ENCODE data around the gene VDR. TPM values are rescaled to one million over a fixed set of nuclear protein-coding genes. Genes with fewer than 3 reads are reported as not detected.

The VDR gene
- polyA plus RNA-seq, 3 donors = 6.0 to 14.8 (median 12.8) TPM

DNA sequence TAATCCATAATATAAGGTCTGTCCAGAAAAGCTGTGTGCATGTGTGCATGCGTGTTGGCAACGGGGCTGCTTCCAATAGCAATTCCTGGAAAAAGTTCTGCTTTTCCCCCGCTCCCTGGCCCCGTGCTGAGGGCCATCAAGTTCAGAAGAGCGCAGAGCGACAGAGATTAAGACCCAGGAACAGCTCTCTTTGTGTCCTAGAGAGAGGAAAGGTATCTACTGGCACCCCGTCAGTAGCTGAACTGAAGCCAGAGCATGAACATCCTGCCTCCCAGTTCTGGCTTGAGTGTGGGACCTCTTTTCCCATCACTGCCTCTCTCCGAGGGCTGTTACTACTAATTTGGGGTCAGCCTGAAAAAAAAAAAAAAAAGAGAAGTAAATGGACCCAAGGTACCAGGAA lies 100.6 kb downstream of the VDR start:
- no peak for DNase-seq
- Histone ChIP-seq H3K4me2 (replicated peaks; ENCODE audit: extremely low read depth, low read length, poor library complexity, severe bottlenecking) (no peak overlapping the region), H3K4me3 (replicated peaks in 1 of 3; ENCODE audit: low read depth in 2 of 3, low read length in 3 of 3) (no peak overlapping the region), H3K27ac (ENCODE audit: low read depth in 1 of 2, low read length in 2 of 2) (peak overlapping the region in 1 of 2 donors; percentile 86), H2AFZ (ENCODE audit: insufficient read depth, low read depth, low read length, poor library complexity, severe bottlenecking) (no peak overlapping the region), H4K20me1 (ENCODE audit: insufficient read depth, low read length) (peaks cover 52% of the 10 kb centered on the region), H3K27me3 (ENCODE audit: control insufficient read depth in 2 of 2, insufficient read depth in 2 of 2, low read length in 2 of 2) (no peaks in the 10 kb centered on the region), H3K36me3 (replicated peaks in 1 of 2; ENCODE audit: control insufficient read depth in 1 of 2, insufficient read depth in 2 of 2, low read length in 2 of 2) (peaks cover 11 to 28% of the 10 kb centered on the region in 2 donors), H3K9ac (ENCODE audit: insufficient read depth, low read length, poor library complexity, severe bottlenecking) (no peak overlapping the region), H3K9me3 (replicated peaks in 1 of 2; ENCODE audit: control insufficient read depth in 1 of 2, insufficient read depth in 1 of 2, low read length in 2 of 2) (no peaks in the 10 kb centered on the region), H3K4me1 (ENCODE audit: control insufficient read depth in 1 of 2, insufficient read depth in 2 of 2, low read length in 2 of 2) (peaks cover 71 to 83% of the 10 kb centered on the region in 2 donors), H3K79me2 (ENCODE audit: insufficient read depth, low read length) (peaks cover 98% of the 10 kb centered on the region)
- Mint-ChIP-seq H3K4me1 (peaks cover 95% of the 10 kb centered on the region), H3K4me3 (no peak overlapping the region), H3K36me3 (peaks cover 21 to 43% of the 10 kb centered on the region in 2 donors), H3K9me3 (no peaks in the 10 kb centered on the region), H3K27me3 (ENCODE audit: low read depth in 3 of 3) (peaks cover 0 to 3% (median 3%) of the 10 kb centered on the region in 3 donors), H3K27ac (peak overlapping the region in 2 of 7 donors; percentile 37 to 86)
- 86% methylated on average over 4 of the region's 8 CpGs for WGBS (ENCODE audit: insufficient coverage)
- TF ChIP-seq, protein P1, sequence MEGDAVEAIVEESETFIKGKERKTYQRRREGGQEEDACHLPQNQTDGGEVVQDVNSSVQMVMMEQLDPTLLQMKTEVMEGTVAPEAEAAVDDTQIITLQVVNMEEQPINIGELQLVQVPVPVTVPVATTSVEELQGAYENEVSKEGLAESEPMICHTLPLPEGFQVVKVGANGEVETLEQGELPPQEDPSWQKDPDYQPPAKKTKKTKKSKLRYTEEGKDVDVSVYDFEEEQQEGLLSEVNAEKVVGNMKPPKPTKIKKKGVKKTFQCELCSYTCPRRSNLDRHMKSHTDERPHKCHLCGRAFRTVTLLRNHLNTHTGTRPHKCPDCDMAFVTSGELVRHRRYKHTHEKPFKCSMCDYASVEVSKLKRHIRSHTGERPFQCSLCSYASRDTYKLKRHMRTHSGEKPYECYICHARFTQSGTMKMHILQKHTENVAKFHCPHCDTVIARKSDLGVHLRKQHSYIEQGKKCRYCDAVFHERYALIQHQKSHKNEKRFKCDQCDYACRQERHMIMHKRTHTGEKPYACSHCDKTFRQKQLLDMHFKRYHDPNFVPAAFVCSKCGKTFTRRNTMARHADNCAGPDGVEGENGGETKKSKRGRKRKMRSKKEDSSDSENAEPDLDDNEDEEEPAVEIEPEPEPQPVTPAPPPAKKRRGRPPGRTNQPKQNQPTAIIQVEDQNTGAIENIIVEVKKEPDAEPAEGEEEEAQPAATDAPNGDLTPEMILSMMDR (IDR thresholded peaks at IDR 0.05) = no peak
- intact Hi-C loops (cut with micrococcal nuclease) = loop anchor here in 1 of 2 donors (5.0 kb wide), 1 partner anchor 33 kb away; no protein-coding TSS in a partner anchor

DNA sequence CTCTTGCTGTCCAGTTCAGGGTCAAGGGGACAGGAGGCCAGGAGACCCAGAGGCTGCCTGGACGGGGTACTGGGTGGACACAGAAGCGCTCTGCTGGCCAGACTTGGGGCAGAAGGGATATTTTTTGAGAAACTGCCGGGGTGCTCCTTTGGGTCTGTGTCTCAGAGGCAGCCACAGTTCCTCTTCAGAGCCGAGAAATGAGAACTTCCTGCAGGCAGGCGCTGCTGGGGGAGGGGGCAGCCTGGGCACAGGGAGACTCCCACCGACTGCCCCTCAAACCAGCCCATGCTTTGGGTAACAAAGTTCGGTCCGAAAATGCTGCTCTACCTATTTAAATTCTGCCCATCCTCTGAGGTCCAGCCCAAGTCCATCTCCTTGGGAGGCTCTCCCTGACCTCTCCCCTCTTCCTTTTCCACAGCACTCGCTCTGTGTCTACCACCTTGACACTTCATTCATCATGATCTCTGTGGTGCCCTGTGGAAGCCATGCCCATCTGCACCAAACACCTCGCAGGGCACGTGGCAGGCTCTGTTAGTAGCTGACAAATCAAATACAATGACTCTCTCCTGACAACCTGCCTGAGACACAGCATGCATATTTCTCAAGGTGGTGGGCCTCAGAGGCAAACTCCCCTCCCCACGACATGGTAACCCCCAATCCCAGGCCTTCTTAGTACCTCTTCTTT lies 101.5 kb downstream of the VDR start:
- H3K9ac ChIP-seq (ENCODE audit: insufficient read depth, low read length, poor library complexity, severe bottlenecking) = peak overlapping the region; percentile 65
- Mint-ChIP-seq H3K4me3 (peak overlapping the region; percentile 50 to 79), H3K27ac (peak overlapping the region; percentile 83 to 95 (median 90)), H3K36me3 (peaks cover 25 to 46% of the 10 kb centered on the region in 2 donors), H3K9me3 (no peaks in the 10 kb centered on the region), H3K27me3 (ENCODE audit: low read depth in 3 of 3) (peaks cover 0 to 3% (median 0%) of the 10 kb centered on the region in 3 donors), H3K4me1 (peaks cover 87% of the 10 kb centered on the region)
- DNase-seq = peak in 2 of 3 donors; percentile 36 to 59
- peak overlapping the region; percentile 60 for H2AFZ ChIP-seq (ENCODE audit: insufficient read depth, low read depth, low read length, poor library complexity, severe bottlenecking)
- TF ChIP-seq, protein P1 (IDR thresholded peaks at IDR 0.05) = no peak
- peak overlapping the region in 1 of 3 experiments; percentile 53 for H3K4me3 ChIP-seq (replicated peaks in 1 of 3; ENCODE audit: low read depth in 2 of 3, low read length in 3 of 3)
- H3K27ac ChIP-seq (ENCODE audit: low read depth in 1 of 2, low read length in 2 of 2) = peak overlapping the region; percentile 78 to 86
- H3K4me1 ChIP-seq (ENCODE audit: control insufficient read depth in 1 of 2, insufficient read depth in 2 of 2, low read length in 2 of 2) = peaks cover 62 to 75% of the 10 kb centered on the region in 2 donors
- H3K27me3 ChIP-seq (ENCODE audit: control insufficient read depth in 2 of 2, insufficient read depth in 2 of 2, low read length in 2 of 2) = no peaks in the 10 kb centered on the region
- H3K4me2 ChIP-seq (replicated peaks; ENCODE audit: extremely low read depth, low read length, poor library complexity, severe bottlenecking) = peak overlapping the region; percentile 59
- H3K9me3 ChIP-seq (replicated peaks in 1 of 2; ENCODE audit: control insufficient read depth in 1 of 2, insufficient read depth in 1 of 2, low read length in 2 of 2) = no peaks in the 10 kb centered on the region
- intact Hi-C loops (cut with micrococcal nuclease) = loop anchor here in 1 of 2 donors (5.0 kb wide), 1 partner anchor 34 kb away; no protein-coding TSS in a partner anchor
- peaks cover 97% of the 10 kb centered on the region for H3K79me2 ChIP-seq (ENCODE audit: insufficient read depth, low read length)
- peaks cover 60% of the 10 kb centered on the region for H4K20me1 ChIP-seq (ENCODE audit: insufficient read depth, low read length)
- H3K36me3 ChIP-seq (replicated peaks in 1 of 2; ENCODE audit: control insufficient read depth in 1 of 2, insufficient read depth in 2 of 2, low read length in 2 of 2) = peaks cover 17 to 36% of the 10 kb centered on the region in 2 donors
- 10% methylated on average over 10 of the region's 12 CpGs for WGBS (ENCODE audit: insufficient coverage)
